Smooth muscle cell (in vitro differentiated cells): Measurements from ENCODE around the gene HOXB13. TPM values are rescaled to one million over a fixed set of nuclear protein-coding genes. Genes with fewer than 3 reads are reported as not detected.

Experiments
- DNase-seq: peaks from one replicate; lab custom pipeline; 2025; ENCODE audit not compliant: unreplicated experiment; lab: John Stamatoyannopoulos, UW
- H2AFZ ChIP-seq: fragments of 200-600 bp; sonication (generic); 2 replicates; pipeline ENCODE4 v1.6.0; 2016; ENCODE audit warnings: antibody characterized with exemption, low read depth, mild to moderate bottlenecking
- H3F3A ChIP-seq: fragments of 200-600 bp; sonication (generic); 2 replicates; pipeline ENCODE4 v1.6.0; 2017; ENCODE audit warnings: antibody characterized with exemption, low read depth
- H3K27ac ChIP-seq: fragments of 200-600 bp; sonication (generic); 2 replicates; pipeline ENCODE4 v1.5.1; 2016; ENCODE audit warnings: low read depth, mild to moderate bottlenecking
- H3K27me3 ChIP-seq: fragments of 200-600 bp; sonication (generic); 2 replicates; pipeline ENCODE4 v1.6.1; 2016; ENCODE audit warnings: low read depth, mild to moderate bottlenecking
- H3K36me3 ChIP-seq: fragments of 200-600 bp; sonication (generic); 2 replicates; pipeline ENCODE4 v1.5.1; 2016; ENCODE audit warnings: low read depth
- H3K4me1 ChIP-seq: fragments of 200-600 bp; sonication (generic); 2 replicates; pipeline ENCODE4 v1.5.1; 2016; ENCODE audit warnings: low read depth
- H3K4me2 ChIP-seq: fragments of 200-600 bp; sonication (generic); 2 replicates; pipeline ENCODE4 v1.6.0; 2016; ENCODE audit warnings: mild to moderate bottlenecking
- H3K4me3 ChIP-seq: fragments of 200-600 bp; sonication (generic); 2 replicates; pipeline ENCODE4 v1.5.1; 2016; ENCODE audit warnings: mild to moderate bottlenecking
- H3K79me2 ChIP-seq: fragments of 200-600 bp; sonication (generic); 2 replicates; pipeline ENCODE4 v1.6.0; 2016; ENCODE audit warnings: low read depth, mild to moderate bottlenecking
- H3K9ac ChIP-seq: fragments of 200-600 bp; sonication (generic); 2 replicates; pipeline ENCODE4 v1.6.0; 2016; ENCODE audit warnings: low read depth
- H3K9me3 ChIP-seq: fragments of 200-600 bp; sonication (generic); replicated peaks from 2 replicates; pipeline ENCODE4 v1.5.1; 2016; ENCODE audit warnings: low read depth
- H4K20me1 ChIP-seq: fragments of 200-600 bp; sonication (generic); 2 replicates; pipeline ENCODE4 v1.6.0; 2016; ENCODE audit warnings: low read depth
- WGBS: methylation state at CpG from one replicate; pipeline ENCODE4 v1.1.7; 2016; ENCODE audit warnings: low lambda C conversion rate; 5-methylcytosine and 5-hydroxymethylcytosine counted together
- polyA plus RNA-seq: library from polyadenylated mRNA; unstranded; fragments of >200 nt; fragmentation: Nextera tagmentation; extraction: Ambion mirVana; gene quantifications from 2 replicates; pipeline ENCODE4 v1.2.1, GENCODE V29; 2016
- total RNA-seq: library from RNA; depleted of rRNA; stranded (reverse); fragments of >200 nt; gene quantifications from 2 replicates; pipeline ENCODE4 v1.2.3, GENCODE V29; 2014
- TF ChIP-seq, protein P1 (sequence below): fragments of 200-600 bp; sonication (generic); IDR thresholded peaks from 2 replicates; pipeline ENCODE4 v1.5.1; 2017; ENCODE audit warnings: borderline replicate concordance, mild to moderate bottlenecking, antibody characterized with exemption; ENCODE audit not compliant: insufficient read depth, poor library complexity, severe bottlenecking

HOXB13 gene
- total and polyA plus RNA-seq, 2 experiments from 2014 or later = 4.8 to 5.4 TPM

DNA sequence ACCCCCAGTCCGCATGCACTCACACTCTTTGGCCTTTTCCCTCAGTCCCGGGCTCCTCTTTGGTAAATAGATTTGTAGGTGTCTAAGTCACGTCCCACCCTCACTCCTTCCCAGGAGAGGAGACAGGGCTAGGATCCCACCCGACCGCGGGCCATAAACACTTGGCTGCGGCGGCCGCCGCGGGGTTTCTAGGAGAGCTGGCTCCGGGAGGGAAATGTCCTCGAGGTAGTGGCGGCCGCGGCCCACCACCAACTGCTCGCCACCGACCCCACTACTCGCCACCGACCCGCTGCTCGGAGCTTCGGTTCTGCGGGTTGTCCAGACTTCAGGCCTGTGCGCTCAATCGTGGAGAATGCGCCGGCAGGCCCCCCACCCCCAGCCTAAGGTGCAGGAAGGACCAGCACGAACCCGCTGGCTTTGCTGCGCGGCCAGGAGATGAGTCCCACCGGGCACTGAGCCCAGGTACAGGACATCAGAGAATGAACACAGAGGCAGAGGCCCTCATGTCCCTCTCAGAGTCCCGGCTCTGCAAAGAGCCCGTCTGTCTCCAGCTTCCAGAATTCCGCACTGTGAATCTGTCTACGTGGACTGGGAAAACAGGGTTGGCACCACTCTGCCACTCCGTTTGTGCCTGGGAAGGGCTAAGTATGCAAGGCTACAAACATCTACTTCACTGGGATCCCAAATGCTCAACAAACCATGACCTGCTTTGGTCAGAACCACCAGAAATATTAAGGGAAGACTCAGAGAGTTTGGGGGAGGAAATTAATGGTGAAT, 3.1 kb downstream of the HOXB13 start:
- H3K4me3 ChIP-seq = peak overlapping the region; percentile 42
- H3K27me3 ChIP-seq = peaks cover 48% of the 10 kb centered on the region
- no peak for DNase-seq
- no peaks in the 10 kb centered on the region for H3K9me3 ChIP-seq
- H3K27ac ChIP-seq = no peak overlapping the region
- no peaks in the 10 kb centered on the region for H3K4me1 ChIP-seq
- H3K36me3 ChIP-seq = no peaks in the 10 kb centered on the region
- H3F3A ChIP-seq = peaks cover 4% of the 10 kb centered on the region
- no peaks in the 10 kb centered on the region for H4K20me1 ChIP-seq
- peak overlapping the region; percentile 83 for H3K4me2 ChIP-seq
- no peaks in the 10 kb centered on the region for H3K79me2 ChIP-seq
- WGBS = 26% methylated on average over 38 of the region's 38 CpGs
- H2AFZ ChIP-seq = no peak overlapping the region
- H3K9ac ChIP-seq = no peak overlapping the region
- TF ChIP-seq, protein P1, sequence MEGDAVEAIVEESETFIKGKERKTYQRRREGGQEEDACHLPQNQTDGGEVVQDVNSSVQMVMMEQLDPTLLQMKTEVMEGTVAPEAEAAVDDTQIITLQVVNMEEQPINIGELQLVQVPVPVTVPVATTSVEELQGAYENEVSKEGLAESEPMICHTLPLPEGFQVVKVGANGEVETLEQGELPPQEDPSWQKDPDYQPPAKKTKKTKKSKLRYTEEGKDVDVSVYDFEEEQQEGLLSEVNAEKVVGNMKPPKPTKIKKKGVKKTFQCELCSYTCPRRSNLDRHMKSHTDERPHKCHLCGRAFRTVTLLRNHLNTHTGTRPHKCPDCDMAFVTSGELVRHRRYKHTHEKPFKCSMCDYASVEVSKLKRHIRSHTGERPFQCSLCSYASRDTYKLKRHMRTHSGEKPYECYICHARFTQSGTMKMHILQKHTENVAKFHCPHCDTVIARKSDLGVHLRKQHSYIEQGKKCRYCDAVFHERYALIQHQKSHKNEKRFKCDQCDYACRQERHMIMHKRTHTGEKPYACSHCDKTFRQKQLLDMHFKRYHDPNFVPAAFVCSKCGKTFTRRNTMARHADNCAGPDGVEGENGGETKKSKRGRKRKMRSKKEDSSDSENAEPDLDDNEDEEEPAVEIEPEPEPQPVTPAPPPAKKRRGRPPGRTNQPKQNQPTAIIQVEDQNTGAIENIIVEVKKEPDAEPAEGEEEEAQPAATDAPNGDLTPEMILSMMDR = no peak

DNA sequence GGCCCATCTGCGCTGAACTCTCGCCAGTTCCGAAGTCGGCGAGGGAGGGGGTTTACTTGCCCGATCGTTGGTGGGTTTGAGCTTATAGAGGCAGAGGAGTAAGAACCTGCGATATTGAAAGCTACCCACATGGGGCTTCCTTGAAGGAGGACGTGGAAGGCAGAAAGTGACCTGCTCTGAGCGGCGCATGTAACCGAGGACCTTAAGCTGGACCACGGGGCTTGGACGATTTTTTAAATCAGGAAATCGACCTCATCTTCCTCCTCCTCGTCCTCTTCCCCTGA, 3.6 kb downstream of the HOXB13 start:
- Histone ChIP-seq H3K9ac (no peak overlapping the region), H4K20me1 (no peaks in the 10 kb centered on the region), H3K27ac (no peak overlapping the region), H3F3A (peaks cover 10% of the 10 kb centered on the region), H2AFZ (no peak overlapping the region), H3K9me3 (no peaks in the 10 kb centered on the region), H3K4me3 (peak overlapping the region; percentile 42), H3K27me3 (peaks cover 48% of the 10 kb centered on the region), H3K4me1 (no peaks in the 10 kb centered on the region), H3K36me3 (no peaks in the 10 kb centered on the region), H3K4me2 (peak overlapping the region; percentile 83), H3K79me2 (no peaks in the 10 kb centered on the region)
- 16% methylated on average over 16 of the region's 16 CpGs for WGBS
- no peak for DNase-seq
- TF ChIP-seq, protein P1 = no peak

DNA sequence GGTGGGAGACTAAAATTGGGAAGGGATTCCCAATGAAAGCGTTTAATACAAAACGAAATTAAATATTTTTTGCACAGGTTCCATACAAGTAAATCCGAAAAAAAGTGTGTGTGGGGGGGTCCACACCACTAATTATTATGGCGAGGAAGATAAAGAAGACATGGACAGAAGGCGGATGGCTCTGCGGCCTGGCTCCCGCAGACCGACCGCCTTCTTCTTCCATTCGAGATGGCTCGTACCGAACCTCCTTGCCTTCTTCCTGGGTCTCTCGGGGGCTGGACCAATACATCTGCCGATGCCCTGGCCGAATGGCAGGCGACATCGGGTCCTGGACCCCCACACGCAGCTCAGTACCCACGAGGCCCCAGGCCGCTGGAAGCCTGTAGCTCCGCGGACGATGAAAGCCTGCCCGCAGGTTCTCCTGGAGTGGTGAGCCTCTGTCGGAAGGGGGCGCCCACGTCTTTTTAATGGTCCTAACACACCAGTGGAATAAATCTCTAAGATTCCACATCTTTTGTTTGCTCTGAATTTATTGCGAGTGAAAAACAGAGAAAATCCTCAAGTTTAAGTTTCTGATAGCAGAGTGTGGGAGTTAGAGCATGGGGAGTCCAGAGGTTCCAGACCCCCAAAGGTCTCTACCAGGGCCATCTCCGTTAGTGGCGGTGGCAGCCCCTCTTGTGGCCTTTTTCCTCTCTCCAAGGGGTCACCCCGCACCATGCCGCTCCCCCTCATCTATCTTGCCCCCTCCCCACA, 4.1 kb downstream of the HOXB13 start:
- DNase-seq = peak; percentile 61
- Histone ChIP-seq H3K27me3 (peaks cover 52% of the 10 kb centered on the region), H3F3A (peaks cover 10% of the 10 kb centered on the region), H3K9me3 (no peaks in the 10 kb centered on the region), H3K4me3 (peak overlapping the region; percentile 42), H2AFZ (peak overlapping the region; percentile 60), H3K4me1 (no peaks in the 10 kb centered on the region), H3K9ac (no peak overlapping the region), H3K27ac (peak overlapping the region; percentile 34), H3K79me2 (no peaks in the 10 kb centered on the region), H3K36me3 (no peaks in the 10 kb centered on the region), H4K20me1 (no peaks in the 10 kb centered on the region), H3K4me2 (peak overlapping the region; percentile 83)
- TF ChIP-seq, protein P1 = peak; percentile 76
- WGBS = 11% methylated on average over 32 of the region's 32 CpGs
